Hematopoietic multipotent progenitor cell treated with erythropoietin and hydrocortisone succinate and interleukin-3 and kit ligand, for 6 days (in vitro differentiated cells): ENCODE data around the gene PLEKHM2.
A peak's percentile ranks its signal among the peaks of the same experiment; 100 is the strongest.

ENCODE experiments used
- DNase-seq: peaks from one replicate; pipeline ENCODE4 v3.0.0-alpha.2; 2015

Gene PLEKHM2

GRCh38 chr1:15727021-15727420 lies 42.9 kb downstream of the PLEKHM2 start:
- DNase-seq, result no peak

- DNase-seq, result no peak
These were observed 43.3 kb downstream of the PLEKHM2 start for GRCh38 chr1:15727424-15727823.

GRCh38 chr1:15727866-15728534 lies 43.9 kb downstream of the PLEKHM2 start:
- DNase-seq, result no peak

- no peak for DNase-seq
These were observed 45.0 kb downstream of the PLEKHM2 start for GRCh38 chr1:15728937-15729657.

GRCh38 chr1:15730423-15730822 lies 46.3 kb downstream of the PLEKHM2 start:
- no peak for DNase-seq

GRCh38 chr1:15730936-15731335 lies 46.8 kb downstream of the PLEKHM2 start:
- DNase-seq, result no peak

GRCh38 chr1:15731735-15732685 lies 47.9 kb downstream of the PLEKHM2 start:
- DNase-seq, result no peak

- no peak for DNase-seq
These were observed 48.6 kb downstream of the PLEKHM2 start for GRCh38 chr1:15732686-15733081.

- no peak for DNase-seq
These were observed 49.2 kb downstream of the PLEKHM2 start for GRCh38 chr1:15733218-15733725.

- no peak for DNase-seq
These were observed 49.7 kb downstream of the PLEKHM2 start for GRCh38 chr1:15733726-15734226.

DNA sequence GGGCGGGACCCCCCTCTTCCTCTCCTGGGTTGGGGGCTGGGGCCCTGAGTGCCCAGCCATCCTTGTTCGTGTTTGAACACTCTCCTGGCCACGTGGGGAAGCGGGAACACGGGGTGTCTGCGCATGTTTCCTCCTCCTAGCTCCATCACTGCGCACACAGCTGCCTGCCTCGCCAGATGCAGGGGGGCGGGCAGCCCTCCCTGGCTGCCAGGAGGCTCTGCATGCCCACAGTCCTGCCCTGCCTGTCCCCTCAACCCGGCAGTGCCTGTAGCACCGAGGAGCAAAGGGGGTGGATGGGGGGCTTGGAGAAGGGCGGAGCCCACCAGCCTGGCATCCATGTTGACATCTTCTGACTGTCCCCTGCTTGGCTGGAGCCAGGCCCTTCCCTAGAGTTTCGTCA lies 50.2 kb downstream of the PLEKHM2 start:
- DNase-seq, result no peak

DNA sequence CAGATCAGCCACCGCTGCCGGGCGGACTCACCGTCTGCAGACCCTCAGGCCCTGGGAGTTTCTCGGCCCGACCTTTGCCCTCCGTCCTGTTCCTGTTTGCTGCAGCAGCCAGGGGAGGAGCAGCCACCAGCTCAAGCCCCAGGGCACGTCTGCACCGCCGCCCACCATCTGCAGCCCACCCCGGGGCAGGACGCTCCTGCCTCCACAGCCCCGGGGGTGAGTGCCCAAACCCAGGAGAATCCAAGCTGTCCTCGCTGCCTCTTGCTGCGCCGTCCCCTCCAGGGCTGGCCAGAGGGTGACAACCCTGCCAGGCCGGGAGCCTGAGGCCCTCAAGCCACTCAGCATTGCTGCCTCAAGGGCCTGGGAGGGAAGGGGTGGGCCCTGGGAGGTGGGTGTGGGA lies 50.8 kb downstream of the PLEKHM2 start:
- no peak for DNase-seq

GRCh38 chr1:15735304-15736037 lies 51.4 kb downstream of the PLEKHM2 start:
- DNase-seq, result peak; percentile 51

GRCh38 chr1:15736038-15736891 lies 52.1 kb downstream of the PLEKHM2 start, which contains the start of gene SLC25A34:
Gene SLC25A34 (plus strand): TSS chr1:15736258. CDS start chr1:15736486, 228 bp downstream.
- no peak for DNase-seq

- DNase-seq, result no peak
These were observed 52.8 kb downstream of the PLEKHM2 start for GRCh38 chr1:15736892-15737261.

DNA sequence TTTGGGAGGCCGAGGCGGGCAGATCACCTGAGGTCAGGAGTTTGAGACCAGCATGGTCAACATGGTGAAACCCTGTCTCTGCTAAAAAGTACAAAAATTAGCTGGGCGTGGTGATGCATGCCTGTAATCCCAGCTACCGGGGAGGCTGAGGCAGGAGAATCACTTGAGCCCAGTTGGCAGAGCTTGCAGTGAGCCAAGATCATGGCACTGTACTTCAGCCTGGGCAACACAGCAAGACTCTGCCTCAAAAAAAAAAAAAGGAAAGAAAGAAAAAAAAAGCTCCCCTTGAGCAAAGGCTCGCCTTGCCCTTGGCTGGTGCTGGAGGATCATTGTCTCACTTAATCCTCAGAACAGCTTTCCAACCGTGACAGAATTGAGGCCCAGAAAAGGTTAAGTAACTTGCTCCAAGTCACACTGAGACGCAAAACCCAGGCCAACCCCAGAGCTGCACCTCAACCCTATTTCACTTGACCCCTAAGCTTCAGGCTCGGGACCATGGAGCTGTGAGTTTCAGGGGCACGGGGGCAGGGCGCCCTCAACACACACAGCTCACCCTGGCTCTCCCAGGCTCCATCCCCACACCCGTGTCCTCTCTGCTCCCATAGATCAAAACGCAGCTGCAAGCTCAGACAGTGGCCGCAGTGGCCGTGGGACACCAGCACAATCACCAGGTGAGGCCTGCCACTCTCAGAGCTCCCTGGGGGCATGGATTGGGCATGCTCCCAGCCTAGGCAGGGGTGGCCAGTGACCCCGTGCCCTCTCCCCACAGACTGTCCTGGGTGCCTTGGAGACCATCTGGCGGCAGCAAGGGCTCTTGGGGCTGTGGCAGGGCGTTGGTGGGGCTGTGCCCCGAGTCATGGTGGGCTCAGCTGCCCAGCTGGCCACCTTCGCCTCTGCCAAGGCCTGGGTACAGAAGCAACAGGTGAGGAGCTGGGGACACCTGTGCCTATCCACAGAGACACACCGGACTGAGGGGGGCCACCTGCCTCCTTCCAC lies 53.5 kb downstream of the PLEKHM2 start:
- DNase-seq, result no peak

- DNase-seq, result no peak
These were observed 54.4 kb downstream of the PLEKHM2 start for GRCh38 chr1:15738416-15739113.

GRCh38 chr1:15739259-15739658 lies 55.1 kb downstream of the PLEKHM2 start:
- no peak for DNase-seq

- DNase-seq, result peak; percentile 26
These were observed 55.6 kb downstream of the PLEKHM2 start for GRCh38 chr1:15739745-15740144.
